Suprapubic skin (tissue), 4 donors: Measurements from ENCODE around the gene DIAPH3. TPM values are rescaled to one million over a fixed set of nuclear protein-coding genes. Genes with fewer than 3 reads are reported as not detected.

Experiments
- DNase-seq, 2 donors: peaks; one replicate each; pipeline ENCODE4 v3.0.0-alpha.2; 2019; ENCODE audit warnings: low spot score in 2 of 2
- H3K27ac ChIP-seq: fragments of 200-600 bp; sonication (generic); one replicate; pipeline ENCODE4 v1.5.1; 2019
- H3K27me3 ChIP-seq: fragments of 200-600 bp; sonication (generic); one replicate; pipeline ENCODE4 v1.5.1; 2019
- H3K36me3 ChIP-seq: fragments of 200-600 bp; sonication (generic); one replicate; pipeline ENCODE4 v1.5.1; 2019
- H3K4me1 ChIP-seq: fragments of 200-600 bp; sonication (generic); one replicate; pipeline ENCODE4 v1.5.1; 2019
- H3K4me3 ChIP-seq: fragments of 200-600 bp; sonication (generic); one replicate; pipeline ENCODE4 v1.5.1; 2019; ENCODE audit warnings: mild to moderate bottlenecking
- H3K9me3 ChIP-seq: fragments of 200-600 bp; sonication (generic); one replicate; pipeline ENCODE4 v1.5.1; 2019
- CTCF ChIP-seq, 2 donors: fragments of 200-600 bp in 1 of 2; fragments of 450-650 bp in 1 of 2; sonication (generic) in 1 of 2; IDR thresholded peaks; one replicate each; pipeline ENCODE4 v1.5.1; 2016 to 2019; ENCODE audit warnings: antibody characterized with exemption in 2 of 2, mild to moderate bottlenecking in 1 of 2, moderate library complexity in 1 of 2
- EP300 ChIP-seq: sonication (generic); formaldehyde crosslinking; IDR thresholded peaks from one replicate; pipeline ENCODE4 v1.6.1; 2017; ENCODE audit warnings: antibody characterized with exemption
- POLR2A ChIP-seq, 2 donors: fragments of 450-650 bp; IDR thresholded peaks; one replicate each; pipeline ENCODE4 v1.6.1; 2017; ENCODE audit warnings: antibody characterized with exemption in 2 of 2, mild to moderate bottlenecking in 2 of 2, moderate library complexity in 2 of 2
- POLR2AphosphoS5 ChIP-seq, 3 donors: sonication (generic); formaldehyde crosslinking; IDR thresholded peaks; one replicate each; pipeline ENCODE4 v1.6.1; 2017; ENCODE audit warnings: antibody characterized with exemption in 3 of 3
- WGBS: methylation state at CpG from one replicate; pipeline ENCODE4 v1.1.5; 2018; 5-methylcytosine and 5-hydroxymethylcytosine counted together
- total RNA-seq, 4 donors: library from RNA; depleted of rRNA; stranded (reverse); fragments of >200 nt; gene quantifications; one replicate each; pipeline ENCODE4 v1.1.0, GENCODE V29; 2016

The DIAPH3 gene
- total RNA-seq, 4 donors from 2014 or later, result 0.93 to 3.0 (median 2.3) TPM

- DNase-seq, result no peak
- Histone ChIP-seq H3K4me1 (peaks cover 3% of the 10 kb centered on the region), H3K27ac (no peak overlapping the region), H3K9me3 (no peaks in the 10 kb centered on the region), H3K36me3 (no peaks in the 10 kb centered on the region), H3K27me3 (no peaks in the 10 kb centered on the region), H3K4me3 (no peak overlapping the region)
- no peak for TF ChIP-seq EP300
- no peak for TF ChIP-seq CTCF (IDR thresholded peaks at IDR 0.05)
- TF ChIP-seq POLR2AphosphoS5 (IDR thresholded peaks at IDR 0.05), result no peak
- TF ChIP-seq POLR2A (IDR thresholded peaks at IDR 0.05), result no peak
- 26% methylated on average over 1 of the region's 1 CpG for WGBS
Measured at GRCh38 chr13:59631271-59631670, 532.5 kb downstream of the DIAPH3 start.

GRCh38 chr13:59625111-59625510 lies 538.6 kb downstream of the DIAPH3 start:
- Histone ChIP-seq H3K27me3 (no peaks in the 10 kb centered on the region), H3K9me3 (no peaks in the 10 kb centered on the region), H3K36me3 (no peaks in the 10 kb centered on the region), H3K4me3 (no peak overlapping the region), H3K4me1 (no peaks in the 10 kb centered on the region), H3K27ac (no peak overlapping the region)
- no peak for TF ChIP-seq CTCF (IDR thresholded peaks at IDR 0.05)
- TF ChIP-seq POLR2A (IDR thresholded peaks at IDR 0.05), result no peak
- no peak for TF ChIP-seq EP300
- TF ChIP-seq POLR2AphosphoS5 (IDR thresholded peaks at IDR 0.05), result no peak
- no peak for DNase-seq
- WGBS, result 87% methylated on average over 3 of the region's 3 CpGs

- no peak for TF ChIP-seq POLR2A (IDR thresholded peaks at IDR 0.05)
- no peak for TF ChIP-seq CTCF (IDR thresholded peaks at IDR 0.05)
- no peak for TF ChIP-seq EP300
- no peak for TF ChIP-seq POLR2AphosphoS5 (IDR thresholded peaks at IDR 0.05)
- no peaks in the 10 kb centered on the region for H3K36me3 ChIP-seq
- no peak for DNase-seq
- no peak overlapping the region for H3K4me3 ChIP-seq
- no peak overlapping the region for H3K27ac ChIP-seq
- H3K9me3 ChIP-seq, result no peaks in the 10 kb centered on the region
- WGBS, result 70% methylated on average over 4 of the region's 4 CpGs
- H3K4me1 ChIP-seq, result no peaks in the 10 kb centered on the region
- no peaks in the 10 kb centered on the region for H3K27me3 ChIP-seq
Measured at GRCh38 chr13:59623206-59623915, 540.4 kb downstream of the DIAPH3 start.

- no peaks in the 10 kb centered on the region for H3K36me3 ChIP-seq
- H3K27ac ChIP-seq, result no peak overlapping the region
- H3K27me3 ChIP-seq, result no peaks in the 10 kb centered on the region
- H3K4me1 ChIP-seq, result no peaks in the 10 kb centered on the region
- H3K4me3 ChIP-seq, result no peak overlapping the region
- TF ChIP-seq POLR2A (IDR thresholded peaks at IDR 0.05) (no peak), CTCF (IDR thresholded peaks at IDR 0.05) (no peak), EP300 (no peak)
- DNase-seq, result no peak
- H3K9me3 ChIP-seq, result no peaks in the 10 kb centered on the region
Measured at GRCh38 chr13:59621773-59622172, 542.0 kb downstream of the DIAPH3 start.

Other genes with a start within 250 kb of the DIAPH3 start
- 10 to 100 TPM; 17.6 to 42.6 (median 21.7) TPM for gene TDRD3, start 233.3 kb upstream of the DIAPH3 start, total RNA-seq